Endodermal cell (in vitro differentiated cells): Measurements from ENCODE around the gene HS1BP3. TPM values are rescaled to one million over a fixed set of nuclear protein-coding genes. Genes with fewer than 3 reads are reported as not detected.

Source experiments
- DNase-seq: peaks from one replicate; pipeline ENCODE4 v3.0.0-alpha.2; 2017
- H3K27ac ChIP-seq: 2 replicates; pipeline ENCODE4 v1.5.1; 2013; ENCODE audit warnings: mild to moderate bottlenecking, low read depth, low read length, moderate library complexity
- H3K27me3 ChIP-seq: 2 replicates; pipeline ENCODE4 v1.6.1; 2013; ENCODE audit warnings: mild to moderate bottlenecking, low read length, moderate library complexity; ENCODE audit not compliant: insufficient read depth, control insufficient read depth, poor library complexity, severe bottlenecking
- H3K36me3 ChIP-seq: 2 replicates; pipeline ENCODE4 v1.7.0; 2013; ENCODE audit warnings: mild to moderate bottlenecking, low read length, moderate library complexity; ENCODE audit not compliant: control insufficient read depth, insufficient read depth
- H3K4me1 ChIP-seq: one replicate; pipeline ENCODE4 v1.7.0; 2013; ENCODE audit warnings: low read length; ENCODE audit not compliant: control insufficient read depth, insufficient read depth
- H3K4me3 ChIP-seq: 2 replicates; pipeline ENCODE4 v1.5.1; 2013; ENCODE audit warnings: mild to moderate bottlenecking, low read length, moderate library complexity
- H3K9ac ChIP-seq: 2 replicates; pipeline ENCODE4 v1.6.1; 2013; ENCODE audit warnings: mild to moderate bottlenecking, low read length, moderate library complexity; ENCODE audit not compliant: poor library complexity, severe bottlenecking; ENCODE audit errors: extremely low read depth
- H3K9me3 ChIP-seq: 2 replicates; pipeline ENCODE4 v1.6.1; 2013; ENCODE audit warnings: mild to moderate bottlenecking, low read length, moderate library complexity; ENCODE audit not compliant: control insufficient read depth
- H3K27ac Mint-ChIP-seq: 2 replicates; pipeline ENCODE4 v1.8.0; 2020; ENCODE audit warnings: mixed read lengths
- H3K27me3 Mint-ChIP-seq: 2 replicates; pipeline ENCODE4 v1.8.0; 2021; ENCODE audit warnings: mild to moderate bottlenecking, mixed read lengths; ENCODE audit not compliant: insufficient read depth
- H3K36me3 Mint-ChIP-seq: 2 replicates; pipeline ENCODE4 v1.8.0; 2020; ENCODE audit warnings: low read depth, mixed read lengths
- H3K4me1 Mint-ChIP-seq: 2 replicates; pipeline ENCODE4 v1.8.0; 2020; ENCODE audit warnings: mixed read lengths
- H3K4me3 Mint-ChIP-seq: 2 replicates; pipeline ENCODE4 v1.8.0; 2020; ENCODE audit warnings: mild to moderate bottlenecking, moderate library complexity, mixed read lengths
- H3K9me3 Mint-ChIP-seq: 2 replicates; pipeline ENCODE4 v1.8.0; 2020; ENCODE audit warnings: mild to moderate bottlenecking, mixed read lengths
- CTCF ChIP-seq: fragments of 200-600 bp; sonication (generic); conservative IDR thresholded peaks from 2 replicates; pipeline ENCODE4 v1.5.0; 2021; ENCODE audit warnings: antibody characterized with exemption, mild to moderate bottlenecking
- WGBS, 2 experiments: methylation state at CpG; one replicate each; pipeline versions ENCODE4 v1.1.5 to v1.1.7; 2013; ENCODE audit warnings: missing lambda C conversion rate in 2 of 2, mixed read lengths in 1 of 2; ENCODE audit not compliant: insufficient coverage in 1 of 2, insufficient read length in 1 of 2; 5-methylcytosine and 5-hydroxymethylcytosine counted together
- total RNA-seq, 2 donors: library from RNA; stranded (reverse); fragmentation: NEBNext Ultra II Directional in 1 of 2; extraction: Animal tissue kit (Norgen Biotek cat#: 25700) in 1 of 2; gene quantifications; 2 replicates in 1 of 2; 3 replicates in 1 of 2; pipeline ENCODE4 v1.2.1, GENCODE V29; 2021

Gene HS1BP3
- total RNA-seq, 2 donors from 2014 or later: 23.0 to 26.2 TPM

- Histone ChIP-seq H3K9ac (no peak overlapping the region), H3K4me1 (peaks cover 8% of the 10 kb centered on the region), H3K27ac (no peak overlapping the region), H3K27me3 (no peaks in the 10 kb centered on the region), H3K4me3 (no peak overlapping the region), H3K36me3 (no peaks in the 10 kb centered on the region), H3K9me3 (peaks cover 5% of the 10 kb centered on the region)
- H3K4me1 Mint-ChIP-seq: peaks cover 10% of the 10 kb centered on the region
- H3K36me3 Mint-ChIP-seq: no peaks in the 10 kb centered on the region
- DNase-seq: peak; percentile 13
- no peak overlapping the region for H3K27ac Mint-ChIP-seq
- H3K4me3 Mint-ChIP-seq: no peak overlapping the region
- WGBS, 2 experiments: 69 to 100% methylated on average over 1 to 4 of the region's 4 CpGs
- peaks cover 7% of the 10 kb centered on the region for H3K9me3 Mint-ChIP-seq
- H3K27me3 Mint-ChIP-seq: peaks cover 6% of the 10 kb centered on the region
- no peak for TF ChIP-seq CTCF
These were observed 40.9 kb downstream of the HS1BP3 start for GRCh38 chr2:20609995-20610357.

- Mint-ChIP-seq H3K27me3 (peaks cover 6% of the 10 kb centered on the region), H3K9me3 (peaks cover 7% of the 10 kb centered on the region), H3K4me1 (peaks cover 7% of the 10 kb centered on the region), H3K27ac (no peak overlapping the region), H3K36me3 (no peaks in the 10 kb centered on the region), H3K4me3 (no peak overlapping the region)
- Histone ChIP-seq H3K9ac (no peak overlapping the region), H3K9me3 (peaks cover 5% of the 10 kb centered on the region), H3K27me3 (no peaks in the 10 kb centered on the region), H3K36me3 (no peaks in the 10 kb centered on the region), H3K27ac (no peak overlapping the region), H3K4me1 (peaks cover 4% of the 10 kb centered on the region), H3K4me3 (no peak overlapping the region)
- 86% methylated on average over 4 to 7 of the region's 7 CpGs for WGBS, 2 experiments
- peak; percentile 39 for DNase-seq
- TF ChIP-seq CTCF: no peak
These were observed 41.4 kb downstream of the HS1BP3 start for GRCh38 chr2:20609349-20609994.

GRCh38 chr2:20608666-20609348 lies 42.1 kb downstream of the HS1BP3 start:
- no peak for TF ChIP-seq CTCF
- Mint-ChIP-seq H3K27ac (no peak overlapping the region), H3K36me3 (no peaks in the 10 kb centered on the region), H3K4me1 (peaks cover under 1% of the 10 kb centered on the region), H3K27me3 (peaks cover 6% of the 10 kb centered on the region), H3K4me3 (no peak overlapping the region), H3K9me3 (peaks cover 7% of the 10 kb centered on the region)
- Histone ChIP-seq H3K9ac (no peak overlapping the region), H3K36me3 (no peaks in the 10 kb centered on the region), H3K27ac (no peak overlapping the region), H3K4me1 (no peaks in the 10 kb centered on the region), H3K27me3 (peaks cover 4% of the 10 kb centered on the region), H3K9me3 (peaks cover 5% of the 10 kb centered on the region), H3K4me3 (no peak overlapping the region)
- WGBS, 2 experiments: 89 to 93% methylated on average over 7 of the region's 7 CpGs
- DNase-seq: peak; percentile 37
